HS-5 (cell line): ENCODE measurements around the gene RIN3.
A peak's percentile ranks its signal among the peaks of the same experiment; 100 is the strongest.

Source experiments
- DNase-seq: peaks from one replicate; pipeline ENCODE4 v3.0.0-alpha.2; 2012; ENCODE audit warnings: low read depth

Gene RIN3, protein sequence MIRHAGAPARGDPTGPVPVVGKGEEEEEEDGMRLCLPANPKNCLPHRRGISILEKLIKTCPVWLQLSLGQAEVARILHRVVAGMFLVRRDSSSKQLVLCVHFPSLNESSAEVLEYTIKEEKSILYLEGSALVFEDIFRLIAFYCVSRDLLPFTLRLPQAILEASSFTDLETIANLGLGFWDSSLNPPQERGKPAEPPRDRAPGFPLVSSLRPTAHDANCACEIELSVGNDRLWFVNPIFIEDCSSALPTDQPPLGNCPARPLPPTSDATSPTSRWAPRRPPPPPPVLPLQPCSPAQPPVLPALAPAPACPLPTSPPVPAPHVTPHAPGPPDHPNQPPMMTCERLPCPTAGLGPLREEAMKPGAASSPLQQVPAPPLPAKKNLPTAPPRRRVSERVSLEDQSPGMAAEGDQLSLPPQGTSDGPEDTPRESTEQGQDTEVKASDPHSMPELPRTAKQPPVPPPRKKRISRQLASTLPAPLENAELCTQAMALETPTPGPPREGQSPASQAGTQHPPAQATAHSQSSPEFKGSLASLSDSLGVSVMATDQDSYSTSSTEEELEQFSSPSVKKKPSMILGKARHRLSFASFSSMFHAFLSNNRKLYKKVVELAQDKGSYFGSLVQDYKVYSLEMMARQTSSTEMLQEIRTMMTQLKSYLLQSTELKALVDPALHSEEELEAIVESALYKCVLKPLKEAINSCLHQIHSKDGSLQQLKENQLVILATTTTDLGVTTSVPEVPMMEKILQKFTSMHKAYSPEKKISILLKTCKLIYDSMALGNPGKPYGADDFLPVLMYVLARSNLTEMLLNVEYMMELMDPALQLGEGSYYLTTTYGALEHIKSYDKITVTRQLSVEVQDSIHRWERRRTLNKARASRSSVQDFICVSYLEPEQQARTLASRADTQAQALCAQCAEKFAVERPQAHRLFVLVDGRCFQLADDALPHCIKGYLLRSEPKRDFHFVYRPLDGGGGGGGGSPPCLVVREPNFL

DNA sequence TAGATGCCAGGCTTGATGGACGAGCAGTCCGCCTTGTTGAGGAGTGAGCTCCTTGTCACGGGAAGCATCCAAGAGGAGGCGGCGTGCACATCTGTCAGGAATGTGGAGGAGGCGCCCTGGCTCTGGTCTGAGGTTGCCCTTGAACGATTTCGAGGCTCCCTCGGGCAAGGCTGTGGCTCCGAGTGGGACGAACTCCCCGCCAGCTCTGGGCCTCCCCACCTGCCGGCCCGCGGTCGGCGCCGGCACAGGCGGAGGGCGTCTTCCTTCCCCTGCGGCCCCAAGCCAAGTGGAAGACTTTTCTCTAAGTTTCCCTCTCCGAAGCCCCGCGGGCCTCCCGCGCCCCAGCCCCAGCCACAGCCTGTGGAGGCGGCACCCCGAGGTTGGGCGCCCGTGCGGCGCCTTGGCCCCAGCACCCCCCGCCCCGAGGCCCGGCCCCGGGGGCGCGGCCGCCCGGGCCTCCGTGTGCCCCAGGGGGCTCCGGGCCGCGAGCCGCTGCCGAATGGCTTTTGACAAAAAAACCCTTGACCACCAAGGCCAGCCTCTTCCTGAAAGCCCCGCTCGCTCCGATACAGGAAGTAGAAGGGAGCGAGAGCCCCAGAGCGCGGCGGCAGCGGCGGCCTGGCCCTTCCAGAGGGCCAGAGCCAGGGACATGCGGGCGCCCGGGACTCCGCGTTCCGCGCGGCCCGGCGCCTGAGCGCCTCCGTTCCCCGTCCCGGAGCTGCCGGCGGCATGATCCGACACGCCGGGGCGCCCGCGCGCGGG lies at the start of gene RIN3:
Gene RIN3 (plus strand): TSS at position 578 of the 762 bp plus-strand sequence. CDS start 152 bp downstream, at position 730.
- no peak for DNase-seq

DNA sequence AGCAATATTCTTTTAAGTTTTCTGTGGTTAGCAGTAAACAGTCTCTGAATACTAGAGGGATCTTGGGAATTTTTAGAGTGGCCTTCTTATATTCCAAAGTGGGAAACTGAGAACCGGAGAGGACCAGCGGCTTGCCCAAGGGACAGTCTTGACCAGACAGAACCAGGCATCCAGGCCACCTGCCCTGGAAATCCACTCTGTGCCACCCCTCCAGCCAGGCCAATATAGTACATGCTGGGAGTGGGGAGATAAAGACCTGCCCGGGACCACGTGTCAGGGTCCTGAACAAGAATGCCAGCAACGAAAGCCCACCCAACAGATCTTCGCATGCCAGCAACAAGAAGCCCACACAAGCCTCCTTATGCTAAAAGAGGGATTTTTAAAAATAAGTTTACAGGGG lies 49.4 kb upstream of the RIN3 start:
- no peak for DNase-seq

DNA sequence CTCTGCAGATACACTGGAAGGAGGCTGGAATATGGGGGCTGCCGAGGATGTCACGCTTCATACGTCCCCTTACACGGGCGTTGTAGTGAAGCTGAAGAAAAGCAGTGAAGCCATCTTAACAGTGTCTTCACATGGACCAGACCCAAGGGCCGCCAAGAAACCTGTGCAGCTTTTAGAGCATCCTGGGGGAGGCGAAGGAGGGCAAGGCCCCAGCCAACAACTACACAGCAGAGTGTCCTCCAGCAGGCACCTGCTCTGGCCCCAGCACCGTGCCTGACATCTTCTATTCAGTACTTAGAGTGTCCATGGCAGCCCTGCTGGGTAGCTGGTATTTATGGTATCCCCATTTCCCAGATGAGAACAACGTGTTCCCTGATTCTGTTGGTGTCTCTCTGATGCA lies 48.9 kb upstream of the RIN3 start:
- DNase-seq: no peak

DNA sequence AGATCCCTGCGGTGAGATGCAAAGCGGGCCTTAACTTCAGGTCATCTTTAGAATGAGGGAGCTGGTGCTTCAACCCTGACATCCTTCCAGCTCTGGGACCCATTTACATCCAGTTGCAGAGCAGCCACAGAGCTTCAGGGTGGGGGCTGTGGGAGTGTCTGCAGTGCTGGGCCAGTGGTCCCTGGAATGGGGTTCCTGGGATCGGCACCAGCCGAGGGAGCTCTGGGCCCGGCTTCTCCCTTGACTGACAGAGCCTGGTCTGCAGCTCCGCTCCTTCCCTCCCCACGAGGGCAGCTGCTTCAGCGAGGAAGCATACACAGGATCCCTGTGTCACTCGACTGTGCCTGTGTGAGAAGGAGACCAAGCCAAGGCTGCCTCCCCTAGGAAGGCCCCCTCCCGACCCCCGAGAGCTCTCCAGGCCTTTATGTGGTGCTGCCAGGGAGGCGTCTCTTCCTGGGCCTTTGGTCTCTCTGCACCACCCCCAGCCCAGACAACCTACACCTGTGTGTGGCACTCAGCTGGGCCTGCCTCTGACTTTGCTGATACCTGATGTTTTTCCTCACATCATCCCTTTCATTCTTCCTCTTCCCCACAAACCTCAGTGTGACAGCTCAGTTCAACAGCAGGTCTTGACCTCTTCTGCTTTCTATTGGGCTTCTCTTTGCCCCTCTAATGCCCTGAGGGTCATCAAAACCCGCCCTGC lies 48.1 kb upstream of the RIN3 start:
- no peak for DNase-seq

DNA sequence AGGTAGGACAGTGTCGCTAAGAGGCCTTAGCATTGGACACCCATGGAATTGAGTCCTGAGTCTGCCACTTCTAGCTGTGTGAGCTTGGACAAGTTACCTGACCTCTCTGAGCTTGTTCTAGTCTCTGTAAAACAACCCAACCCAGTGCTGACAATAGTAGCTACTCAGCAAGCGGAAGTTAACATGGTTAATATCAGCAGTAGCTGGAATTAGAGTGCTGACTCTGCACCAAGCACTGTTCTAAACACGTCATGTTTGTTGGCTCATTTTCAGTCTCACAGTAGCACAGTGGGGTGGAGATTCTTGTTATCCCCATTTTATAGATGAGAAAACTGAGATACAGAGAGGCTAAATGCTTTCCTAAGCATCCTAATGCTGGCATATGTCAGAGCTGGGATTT lies 47.5 kb upstream of the RIN3 start:
- no peak for DNase-seq

DNA sequence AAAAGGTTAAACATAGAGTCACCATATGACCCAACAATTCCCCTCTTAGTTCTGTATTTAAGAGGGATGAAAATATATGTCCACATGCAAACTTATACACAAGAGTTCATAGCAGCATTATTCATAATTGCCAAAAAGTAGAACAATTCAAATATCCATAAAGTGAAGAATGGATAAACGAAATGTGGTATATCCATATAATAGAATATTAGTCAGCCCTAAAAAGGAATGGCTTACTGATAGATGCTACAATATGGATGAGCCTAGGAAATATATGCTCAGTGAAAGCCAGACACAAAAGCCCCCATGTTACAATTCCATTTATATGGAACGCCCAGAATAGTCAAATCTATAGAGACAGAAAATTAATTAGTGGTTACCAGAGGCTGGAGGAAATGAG lies 44.1 kb upstream of the RIN3 start:
- no peak for DNase-seq

DNA sequence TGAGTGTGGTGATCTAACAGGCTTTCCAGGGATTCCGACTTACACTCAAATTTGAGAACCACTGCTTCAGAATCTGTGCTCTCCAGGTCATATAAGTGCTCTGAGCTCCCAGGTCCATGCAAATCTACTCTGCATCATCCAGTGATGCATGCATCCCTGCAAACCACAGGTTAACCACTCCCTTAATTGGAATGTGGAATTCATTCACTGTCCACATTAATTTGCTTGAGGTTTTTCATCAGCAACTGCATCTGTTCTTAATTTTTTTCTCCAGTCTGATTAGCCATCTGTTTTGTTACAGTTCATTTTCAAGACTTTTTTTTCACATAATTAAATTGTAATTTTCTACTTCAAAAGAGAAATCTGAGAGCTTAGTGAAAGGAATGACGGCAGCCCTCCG lies 43.4 kb upstream of the RIN3 start:
- peak; percentile 86 for DNase-seq

DNA sequence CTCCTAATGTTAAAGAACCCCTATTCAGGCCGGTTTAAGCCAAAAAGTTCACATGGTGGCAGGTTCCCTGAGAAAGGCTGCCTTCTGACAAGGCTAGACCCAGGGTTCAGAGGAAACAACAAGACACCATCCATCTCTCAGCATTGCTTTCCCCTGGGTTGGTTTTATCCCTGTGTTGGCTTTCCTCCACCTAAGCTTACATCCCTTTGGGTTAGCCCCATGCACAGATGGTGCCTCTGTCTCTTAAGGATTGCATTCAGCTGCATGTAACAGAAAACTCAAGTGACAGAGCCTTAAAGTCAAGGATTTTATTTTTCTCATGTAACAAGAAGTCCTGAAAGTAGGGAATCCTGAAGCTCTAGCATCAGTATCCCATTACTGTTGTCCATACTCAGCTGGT lies 42.8 kb upstream of the RIN3 start:
- no peak for DNase-seq

DNA sequence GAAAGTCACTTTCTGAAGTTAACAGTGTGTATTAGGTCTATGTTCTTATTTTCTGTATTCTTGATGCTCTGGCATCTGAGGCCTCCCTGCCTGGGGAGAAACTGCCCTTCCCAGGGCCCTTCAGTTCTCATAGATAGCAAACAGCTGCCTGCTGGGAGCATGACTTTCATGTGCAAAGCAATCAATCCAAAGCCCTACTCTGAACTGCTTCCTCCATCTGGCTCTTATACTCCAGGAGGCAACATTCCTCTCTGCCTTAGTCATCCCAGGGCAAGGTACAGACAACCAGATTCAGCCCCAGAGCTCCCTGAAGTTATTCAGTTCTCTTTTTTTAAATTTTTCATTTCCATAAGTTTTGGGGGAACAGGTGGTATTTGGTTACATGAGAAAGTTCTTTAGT lies 41.7 kb upstream of the RIN3 start:
- peak; percentile 76 for DNase-seq

DNA sequence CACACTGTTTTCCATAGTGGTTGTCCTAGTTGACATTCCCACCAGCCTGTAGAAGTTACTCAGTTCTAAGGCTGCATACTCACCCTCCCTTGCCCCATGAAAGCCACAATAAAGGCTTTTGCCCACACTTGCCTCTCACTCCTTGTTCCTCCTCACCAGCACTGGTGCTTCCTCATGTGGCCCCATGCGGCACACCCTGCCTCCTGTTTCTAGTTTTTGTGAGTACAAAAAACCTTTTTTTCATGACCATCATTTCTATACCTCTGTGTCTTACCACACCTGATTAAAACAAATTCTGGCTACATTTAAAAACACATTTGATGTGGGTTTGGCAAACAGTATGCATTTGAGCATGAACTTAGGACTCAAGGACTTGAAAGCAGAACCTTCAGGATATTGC lies 40.7 kb upstream of the RIN3 start:
- DNase-seq: no peak

DNA sequence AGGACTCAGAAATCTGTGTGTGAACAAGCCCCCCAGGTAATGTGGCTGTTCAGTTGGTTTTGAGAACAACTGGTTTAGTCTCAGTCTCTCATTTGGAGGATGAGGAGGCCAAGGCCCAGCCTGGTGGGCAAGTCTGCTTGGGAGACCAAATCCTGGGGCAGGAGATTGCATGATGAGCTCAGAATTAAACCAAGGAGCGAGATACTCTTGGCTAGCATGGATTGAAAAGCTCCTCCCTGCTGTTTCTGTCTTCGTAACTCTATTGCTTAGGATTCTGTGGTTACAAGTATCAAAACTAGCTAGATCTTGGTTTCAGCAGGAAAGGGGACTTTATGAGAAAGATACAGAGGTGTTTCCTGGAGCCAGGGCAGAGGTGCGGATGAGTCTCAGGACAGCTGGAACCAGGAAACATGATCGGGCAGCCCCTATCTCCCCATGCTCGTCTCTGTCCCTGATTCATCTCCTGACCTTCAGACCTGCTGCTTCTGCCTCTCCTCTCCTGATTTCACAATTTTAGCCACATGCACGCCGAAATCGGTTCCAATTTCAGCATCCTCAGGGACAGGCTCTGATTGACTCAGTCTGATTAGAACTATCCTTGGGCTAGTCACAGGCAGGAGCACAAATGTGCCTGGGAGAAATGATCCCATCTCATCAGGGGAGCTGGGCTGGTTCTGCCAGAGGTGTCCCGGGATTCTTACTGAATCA lies 40.2 kb upstream of the RIN3 start:
- DNase-seq: peak; percentile 87

DNA sequence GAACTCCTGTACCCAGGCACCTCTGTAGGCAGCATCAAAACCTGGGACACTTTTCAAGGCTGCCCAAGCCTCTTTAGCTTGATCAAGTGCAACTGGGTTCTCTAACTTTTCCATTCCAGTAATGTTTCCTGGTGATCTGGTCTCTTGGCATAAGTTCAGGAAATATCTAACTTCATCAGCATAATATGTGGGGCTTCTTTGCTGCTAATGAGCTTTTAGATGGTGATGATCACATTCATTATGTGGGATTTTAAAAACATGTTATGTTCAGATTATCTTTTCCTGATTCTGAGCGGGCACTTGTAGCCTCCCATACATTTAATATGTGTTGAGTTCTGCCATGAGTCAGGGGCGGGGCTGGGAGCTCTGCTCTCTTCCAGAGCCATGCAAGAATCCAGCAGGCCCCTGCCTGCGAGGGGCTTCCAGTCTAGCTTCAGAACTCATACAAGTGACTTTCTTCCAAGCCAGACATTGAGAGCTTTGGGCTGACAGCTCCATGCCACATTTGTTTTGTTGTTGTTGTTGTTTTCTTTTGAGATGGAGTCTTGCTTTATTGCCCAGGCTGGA lies 39.5 kb upstream of the RIN3 start:
- DNase-seq: peak; percentile 48

DNA sequence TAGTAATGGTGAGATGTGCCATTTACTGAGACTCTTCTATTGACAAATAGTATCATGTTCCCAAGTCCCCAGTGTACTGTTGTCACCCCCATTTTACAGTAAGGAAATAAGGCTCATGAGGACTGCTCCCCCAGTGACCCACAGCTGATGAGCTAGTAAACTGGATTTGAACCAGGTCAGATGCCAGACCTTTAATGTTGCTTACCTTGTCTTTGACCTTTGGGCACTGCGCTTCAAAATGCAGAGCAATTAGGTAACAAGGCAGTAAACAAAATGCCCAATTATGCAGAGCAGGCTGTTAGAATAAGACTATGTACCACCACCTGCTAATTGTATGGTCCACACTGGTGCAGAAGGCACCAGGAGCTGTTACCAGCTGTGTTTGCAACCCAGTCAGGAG lies 38.5 kb upstream of the RIN3 start:
- no peak for DNase-seq

DNA sequence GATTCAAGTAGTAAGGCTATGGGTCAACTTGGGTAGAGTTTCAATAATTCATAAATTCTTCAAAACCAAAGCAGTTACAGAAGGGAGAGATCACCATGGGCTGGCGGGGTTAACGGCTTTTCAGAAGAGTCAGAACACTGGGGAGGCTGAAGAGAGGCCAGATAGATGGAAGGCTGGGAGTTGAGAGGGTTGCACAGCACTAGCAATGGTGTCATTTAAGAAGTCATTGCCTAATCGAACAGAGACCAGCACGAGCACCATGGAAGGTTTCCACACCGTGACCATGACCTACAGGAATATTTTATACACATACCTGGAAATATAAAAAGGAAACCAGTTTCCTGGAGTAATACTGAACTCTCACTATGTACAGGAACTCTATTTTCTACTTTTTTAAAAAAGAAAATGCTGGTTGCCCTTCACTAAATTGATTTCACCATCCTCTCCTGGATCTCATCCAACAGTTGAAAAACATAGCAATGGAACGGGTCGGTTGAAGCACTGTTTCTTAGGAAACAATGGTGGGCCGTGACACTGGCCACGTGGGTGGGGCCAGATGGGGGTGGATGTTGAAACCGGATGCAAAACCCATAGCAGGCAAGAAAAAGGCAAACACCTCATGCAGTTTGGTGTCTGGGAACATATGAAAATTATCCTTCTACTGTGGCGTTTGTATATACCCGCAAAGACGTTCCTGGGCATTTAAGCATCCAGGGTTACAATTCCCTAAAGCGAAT lies 38.0 kb upstream of the RIN3 start:
- no peak for DNase-seq

DNA sequence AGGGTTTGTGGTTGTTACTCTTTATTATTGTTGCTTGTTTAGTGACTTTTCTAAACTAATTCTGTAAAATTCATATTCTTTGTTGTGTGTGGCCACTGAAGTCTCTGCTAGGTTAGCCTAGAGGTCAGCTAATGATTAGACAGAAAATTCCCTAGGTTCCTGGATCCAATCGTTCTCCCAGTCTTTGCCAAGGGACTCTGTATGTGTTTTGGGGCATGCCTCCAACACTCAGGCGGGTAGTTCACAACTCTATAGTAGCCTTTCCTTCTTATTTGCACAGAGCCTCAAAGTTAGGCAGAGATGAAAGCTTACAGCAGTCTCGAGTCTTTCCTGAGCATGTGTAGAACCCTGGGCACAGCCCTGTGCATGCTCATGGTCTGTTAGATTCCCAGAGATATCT lies 32.7 kb upstream of the RIN3 start:
- DNase-seq: no peak

DNA sequence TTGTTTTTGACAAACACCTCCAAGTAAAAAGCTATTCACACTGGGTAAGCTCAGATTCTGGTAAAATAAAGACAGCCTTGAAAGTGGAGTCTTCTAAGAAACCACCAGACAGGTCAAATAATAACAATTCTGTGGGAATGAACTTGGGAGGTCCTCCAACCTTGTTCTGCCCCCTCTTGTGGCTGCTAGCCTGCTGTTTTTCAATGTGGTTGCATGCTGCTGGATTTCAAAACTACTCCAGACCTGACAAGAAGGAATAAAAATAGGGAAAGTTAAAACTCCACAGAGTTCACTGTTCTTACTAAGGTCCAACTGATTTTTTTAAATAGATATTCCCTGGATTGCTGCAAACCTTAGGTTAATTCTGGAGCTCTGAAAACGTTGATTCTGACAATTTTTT lies 32.2 kb upstream of the RIN3 start:
- DNase-seq: no peak

DNA sequence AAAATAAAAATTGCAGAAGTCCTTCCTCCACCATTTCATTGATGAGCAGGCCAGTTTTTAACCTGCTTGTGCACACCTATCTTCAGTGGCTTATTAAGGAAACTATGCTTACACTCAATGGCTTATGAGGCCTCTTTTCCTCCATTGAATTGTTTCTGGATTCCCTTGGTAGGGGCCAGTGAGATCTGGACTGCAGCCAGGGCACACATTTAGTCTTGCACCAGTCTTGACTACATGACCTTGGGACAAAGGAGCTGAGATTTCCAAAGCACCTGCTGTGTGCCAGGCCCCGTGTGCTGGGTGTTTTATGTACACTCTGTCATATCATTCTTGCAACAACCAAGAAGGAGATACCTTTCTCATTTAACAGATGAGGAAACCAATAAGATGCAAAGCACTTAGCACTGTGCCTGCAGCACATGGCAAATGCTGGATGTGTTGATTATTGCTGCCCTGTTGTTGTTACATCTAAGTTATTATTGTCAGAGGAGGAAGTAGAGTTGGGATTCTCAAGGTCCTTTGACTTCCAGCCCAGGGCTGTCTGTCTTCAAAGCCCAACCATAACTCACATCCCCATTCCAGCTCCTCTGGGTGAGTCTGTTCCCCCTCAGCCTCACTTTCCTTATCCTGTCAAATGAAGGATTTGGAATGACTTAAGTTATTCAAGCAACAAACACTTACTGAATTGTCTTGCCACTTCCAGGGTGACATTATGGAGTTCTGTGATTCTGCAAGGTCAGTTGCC lies 31.6 kb upstream of the RIN3 start:
- no peak for DNase-seq

DNA sequence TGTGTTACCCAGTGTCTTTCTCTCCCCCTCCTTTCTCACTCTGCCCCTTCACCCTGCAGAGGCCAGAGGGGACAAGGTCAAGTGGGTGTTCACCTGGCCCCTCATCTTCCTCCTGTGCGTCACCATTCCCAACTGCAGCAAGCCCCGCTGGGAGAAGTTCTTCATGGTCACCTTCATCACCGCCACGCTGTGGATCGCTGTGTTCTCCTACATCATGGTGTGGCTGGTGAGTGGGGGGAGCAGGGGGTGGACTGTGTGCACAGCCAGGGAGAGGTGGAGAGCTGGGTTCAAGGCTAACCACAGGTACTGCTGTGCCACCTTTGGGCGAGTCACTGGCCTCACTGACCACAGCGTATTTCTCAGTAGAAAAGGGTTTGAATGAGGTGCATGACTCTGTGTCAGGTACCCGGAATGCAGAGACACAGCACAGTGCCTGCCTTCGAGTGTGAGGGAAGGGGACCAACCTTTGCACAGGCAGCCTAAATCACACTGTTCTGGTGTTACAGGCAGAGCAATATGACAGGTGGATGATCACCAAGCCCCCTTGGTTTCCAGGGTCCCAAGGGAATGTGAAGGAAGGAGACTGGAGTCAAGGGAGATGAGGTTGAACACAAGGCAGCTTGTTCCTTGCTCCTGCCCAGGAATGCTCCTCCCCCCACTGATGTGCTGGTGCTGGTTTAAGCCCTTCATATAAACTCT lies 30.8 kb upstream of the RIN3 start:
- no peak for DNase-seq
